ENCODE results near the gene KIRREL3. TPM values are rescaled to one million over a fixed set of nuclear protein-coding genes. Genes with fewer than 3 reads are reported as not detected.

Gene KIRREL3
- total and polyA plus RNA-seq, 2 of the 8 experiments (the other 6 are each of a cell fraction or from before 2014, with no cell fraction given) = 0.29 to 0.32 TPM

DNA sequence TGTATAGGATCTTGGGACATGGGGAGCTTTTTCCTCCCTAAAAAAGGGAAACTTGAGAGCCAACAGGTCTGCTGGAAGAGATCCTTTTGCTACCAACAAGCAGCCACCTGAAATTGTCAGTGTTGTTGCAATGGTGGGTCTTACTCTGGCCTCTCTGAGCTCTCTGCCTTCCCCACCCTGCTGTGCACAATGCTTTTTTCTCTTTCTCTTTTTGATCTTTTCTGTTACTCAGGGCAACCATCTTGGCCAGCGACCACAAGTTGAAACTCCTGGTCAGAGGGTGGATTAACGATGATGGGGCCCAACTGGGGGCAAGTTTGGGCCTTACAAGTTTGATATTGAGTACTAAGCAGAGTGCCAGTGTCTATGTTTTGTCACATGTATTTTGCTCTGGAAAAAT lies 155.8 kb downstream of the KIRREL3 start (continued):
- TF ChIP-seq CBX5 (IDR thresholded peaks at IDR 0.05; ENCODE audit: low read depth, low read length) (no peak), POLR2AphosphoS5 (IDR thresholded peaks at IDR 0.05; ENCODE audit: low read depth, low read length) (no peak), TAF1 (IDR thresholded peaks at IDR 0.05; ENCODE audit: low read depth, low read length) (no peak), SP2 (IDR thresholded peaks at IDR 0.05; ENCODE audit: low read length) (no peak), EP300 (IDR thresholded peaks at IDR 0.05; ENCODE audit: borderline replicate concordance in 1 of 2, low read depth in 2 of 2, low read length in 2 of 2) (no peak)

Data from H1 (cell line).